SK-N-MC (cell line): ENCODE measurements around the gene CHSY3.

ENCODE experiments used
- EZH2 ChIP-seq: fragments of 200-600 bp; sonication (generic); IDR thresholded peaks from one replicate; pipeline ENCODE4 v1.6.1; 2017; ENCODE audit warnings: antibody characterized with exemption
- FOXP2 ChIP-seq: optimal IDR thresholded peaks from 2 replicates; pipeline ENCODE3; 2011; ENCODE audit warnings: mild to moderate bottlenecking, moderate library complexity; ENCODE audit not compliant: insufficient read depth; ENCODE audit errors: extremely low read length, control extremely low read depth
- POLR2AphosphoS5 ChIP-seq: IDR thresholded peaks from 2 replicates; pipeline ENCODE4 v1.6.1; 2012; ENCODE audit warnings: mild to moderate bottlenecking, low read depth, low read length, borderline replicate concordance

DNA sequence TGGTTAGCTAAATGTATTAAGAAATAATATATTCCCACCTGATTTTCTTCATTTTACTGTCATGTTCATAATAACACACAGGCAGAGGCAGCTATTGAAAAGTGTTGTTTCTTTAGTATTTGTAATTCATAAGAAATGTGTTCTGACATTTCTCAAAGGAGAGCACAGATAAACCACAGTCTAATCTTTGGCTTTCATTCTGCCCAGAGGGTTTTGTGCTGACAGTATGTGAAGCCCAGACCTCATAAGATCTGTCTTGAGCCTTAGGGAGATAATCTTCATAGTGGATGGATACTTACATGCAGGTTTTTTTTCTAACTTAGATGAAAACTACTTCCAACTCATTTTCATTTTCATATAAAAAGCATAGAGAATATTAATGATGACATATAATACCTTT is 206.1 kb downstream of the CHSY3 start:
- TF ChIP-seq EZH2 (no peak), POLR2AphosphoS5 (no peak), FOXP2 (no peak)
